GM19025 (cell line): ENCODE results near the gene MAGEC3.

Source experiments
- ATAC-seq: cut with Tn5 transposase; IDR thresholded peaks from one replicate; pipeline ENCODE4 v1.9.1; 2021; ENCODE audit warnings: mild to moderate bottlenecking, low read depth, moderate library complexity; ENCODE audit not compliant: unreplicated experiment

Gene MAGEC3

GRCh38 chrX:141945426-141945825, 107.3 kb downstream of the MAGEC3 start:
- no peak for ATAC-seq

- no peak for ATAC-seq
Observed at GRCh38 chrX:141947350-141947749, 109.2 kb downstream of the MAGEC3 start.
